MG63 (cell line): ENCODE data around the gene CDHR5. TPM values are rescaled to one million over a fixed set of nuclear protein-coding genes. Genes with fewer than 3 reads are reported as not detected.
A peak's percentile ranks its signal among the peaks of the same experiment; 100 is the strongest.

Source experiments
- DNase-seq: peaks from one replicate; pipeline ENCODE4 v3.0.0-alpha.2; 2020
- H3K27me3 ChIP-seq: fragments of 250-450 bp; sonication (Bioruptor Pico); 2 replicates; pipeline ENCODE4 v1.5.1; 2020; ENCODE audit warnings: mild to moderate bottlenecking, moderate library complexity
- H3K36me3 ChIP-seq: fragments of 250-450 bp; sonication (Bioruptor Pico); 2 replicates; pipeline ENCODE4 v1.5.1; 2020; ENCODE audit warnings: mild to moderate bottlenecking, moderate library complexity
- H3K4me3 ChIP-seq: fragments of 250-450 bp; sonication (Bioruptor Pico); 2 replicates; pipeline ENCODE4 v1.5.1; 2020; ENCODE audit warnings: mild to moderate bottlenecking, moderate library complexity
- H3K9me3 ChIP-seq: fragments of 250-450 bp; sonication (Bioruptor Pico); 2 replicates; pipeline ENCODE4 v1.5.1; 2020; ENCODE audit warnings: mild to moderate bottlenecking, moderate library complexity
- total RNA-seq: library from RNA; depleted of rRNA; stranded (reverse); fragments of >200 nt; shearing (Covaris generic); gene quantifications from 2 replicates; pipeline ENCODE4 v1.2.3, GENCODE V29; 2014; ENCODE audit warnings: low replicate concordance

The CDHR5 gene
- total RNA-seq, 1 experiment from 2014 or later: not detected

GRCh38 chr11:616320-617198, 8.2 kb downstream of the CDHR5 start:
- peaks cover 48% of the 10 kb centered on the region for H3K36me3 ChIP-seq
- no peak for DNase-seq
- H3K27me3 ChIP-seq: no peaks in the 10 kb centered on the region
- H3K9me3 ChIP-seq: no peaks in the 10 kb centered on the region
- H3K4me3 ChIP-seq: peak overlapping the region; percentile 74; the same call in 1 of the 2 replicates

- H3K27me3 ChIP-seq: no peaks in the 10 kb centered on the region
- H3K9me3 ChIP-seq: no peaks in the 10 kb centered on the region
- peaks cover 57% of the 10 kb centered on the region for H3K36me3 ChIP-seq
- peak within 1 kb of the TSS; percentile 74 for H3K4me3 ChIP-seq
- DNase-seq: peak; percentile 85
These were observed 9.0 kb downstream of the CDHR5 start, which contains the start of gene IRF7 for GRCh38 chr11:615504-616319. Gene IRF7 (minus strand): TSS chr11:615950. CDS start chr11:615364, 586 bp downstream.

GRCh38 chr11:614623-615503, 9.9 kb downstream of the CDHR5 start:
- no peaks in the 10 kb centered on the region for H3K27me3 ChIP-seq
- peak; percentile 52 for DNase-seq
- H3K36me3 ChIP-seq: peaks cover 65% of the 10 kb centered on the region
- H3K9me3 ChIP-seq: no peaks in the 10 kb centered on the region
- H3K4me3 ChIP-seq: peak overlapping the region; percentile 74

GRCh38 chr11:614021-614622, 10.6 kb downstream of the CDHR5 start:
- Histone ChIP-seq H3K36me3 (peaks cover 70% of the 10 kb centered on the region), H3K9me3 (no peaks in the 10 kb centered on the region), H3K4me3 (peak overlapping the region; percentile 74), H3K27me3 (no peaks in the 10 kb centered on the region)
- DNase-seq: no peak

GRCh38 chr11:613369-613968, 11.3 kb downstream of the CDHR5 start:
- peaks cover 76% of the 10 kb centered on the region for H3K36me3 ChIP-seq
- peak; percentile 70 for DNase-seq
- no peaks in the 10 kb centered on the region for H3K9me3 ChIP-seq
- H3K4me3 ChIP-seq: no peak overlapping the region
- H3K27me3 ChIP-seq: no peaks in the 10 kb centered on the region

GRCh38 chr11:612961-613300, 11.8 kb downstream of the CDHR5 start:
- Histone ChIP-seq H3K27me3 (no peaks in the 10 kb centered on the region), H3K4me3 (no peak overlapping the region), H3K36me3 (peaks cover 77% of the 10 kb centered on the region), H3K9me3 (no peaks in the 10 kb centered on the region)
- no peak for DNase-seq

GRCh38 chr11:612201-612960, 12.4 kb downstream of the CDHR5 start:
- Histone ChIP-seq H3K4me3 (no peak overlapping the region), H3K36me3 (peaks cover 80% of the 10 kb centered on the region), H3K27me3 (no peaks in the 10 kb centered on the region), H3K9me3 (no peaks in the 10 kb centered on the region)
- DNase-seq: peak; percentile 47

GRCh38 chr11:611001-611996, 13.5 kb downstream of the CDHR5 start:
- Histone ChIP-seq H3K27me3 (no peaks in the 10 kb centered on the region), H3K36me3 (peaks cover 90% of the 10 kb centered on the region), H3K4me3 (no peak overlapping the region), H3K9me3 (no peaks in the 10 kb centered on the region)
- no peak for DNase-seq

GRCh38 chr11:610146-610801, 14.5 kb downstream of the CDHR5 start:
- Histone ChIP-seq H3K4me3 (no peak overlapping the region), H3K9me3 (no peaks in the 10 kb centered on the region), H3K27me3 (no peaks in the 10 kb centered on the region), H3K36me3 (peaks cover 95% of the 10 kb centered on the region)
- DNase-seq: no peak

GRCh38 chr11:609341-609811, 15.4 kb downstream of the CDHR5 start:
- H3K9me3 ChIP-seq: no peaks in the 10 kb centered on the region
- H3K36me3 ChIP-seq: peaks cover 95% of the 10 kb centered on the region
- DNase-seq: no peak
- no peaks in the 10 kb centered on the region for H3K27me3 ChIP-seq
- H3K4me3 ChIP-seq: no peak overlapping the region

- H3K36me3 ChIP-seq: peaks cover 95% of the 10 kb centered on the region
- no peak for DNase-seq
- no peaks in the 10 kb centered on the region for H3K27me3 ChIP-seq
- H3K9me3 ChIP-seq: no peaks in the 10 kb centered on the region
- H3K4me3 ChIP-seq: no peak overlapping the region
These were observed 15.9 kb downstream of the CDHR5 start for GRCh38 chr11:608791-609251.

- Histone ChIP-seq H3K36me3 (peaks cover 95% of the 10 kb centered on the region), H3K27me3 (no peaks in the 10 kb centered on the region), H3K9me3 (no peaks in the 10 kb centered on the region), H3K4me3 (no peak overlapping the region)
- no peak for DNase-seq
These were observed 16.6 kb downstream of the CDHR5 start for GRCh38 chr11:607971-608659.
